Stimulated activated naive CD8-positive, alpha-beta T cell treated with anti-CD3 and anti-CD28 coated beads, Interleukin-15, Interleukin-2, amounts not matched to agents 100 U/mL and 50 U/mL, for 24 hours (primary cell): ENCODE measurements around the gene RDX.
"Not testable (repeated sequence)": the region's sequence is repeated elsewhere in the genome, so short reads cannot be mapped to it uniquely, and the experiment has no call there.

Experiments
- ATAC-seq: fragments of 150-1000 bp; cut with Tn5 transposase; one replicate; pipeline ENCODE4 v1.10.0; 2021
- DNase-seq: peaks from one replicate; pipeline ENCODE4 v3.0.0; 2021

Gene RDX

DNA sequence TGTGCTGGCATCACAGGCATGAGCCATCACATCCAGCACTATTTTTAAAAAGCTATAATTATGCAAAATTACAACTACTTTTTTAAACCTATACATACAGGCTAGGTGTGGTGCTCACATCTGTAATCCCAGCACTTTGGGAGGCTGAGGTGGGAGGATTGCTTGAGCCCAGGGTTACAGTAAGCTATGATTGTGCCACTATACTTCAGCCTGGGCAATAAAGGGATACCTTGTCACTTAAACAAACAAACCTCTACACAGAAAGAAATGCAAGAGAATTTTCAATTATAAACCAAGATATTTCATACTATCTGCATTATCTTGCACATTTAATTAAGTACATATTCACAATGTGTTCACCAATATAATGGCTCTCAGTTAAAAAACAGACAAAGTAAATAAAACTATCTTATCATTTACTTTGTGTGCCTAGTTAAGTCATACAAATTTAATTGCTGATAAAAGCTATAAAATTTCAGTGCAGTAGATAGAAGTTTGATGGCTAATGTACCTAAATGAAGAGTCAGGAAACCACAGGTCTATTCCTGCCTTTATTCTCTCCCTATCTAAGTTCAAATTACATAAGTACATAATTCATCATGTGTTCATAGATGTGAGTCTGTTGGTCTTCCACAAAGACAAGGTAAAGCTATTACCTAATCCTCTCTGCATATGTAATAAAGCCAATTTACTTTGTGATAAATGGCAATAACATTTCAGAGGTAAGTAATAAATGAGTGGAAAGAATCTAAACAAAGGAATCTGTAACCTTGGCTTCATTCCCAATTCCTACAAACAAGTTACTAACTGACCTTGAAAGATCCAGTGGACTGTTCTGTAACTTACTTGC is 9.0 kb upstream of the RDX start:
- no peak for DNase-seq
- no peak for ATAC-seq

DNA sequence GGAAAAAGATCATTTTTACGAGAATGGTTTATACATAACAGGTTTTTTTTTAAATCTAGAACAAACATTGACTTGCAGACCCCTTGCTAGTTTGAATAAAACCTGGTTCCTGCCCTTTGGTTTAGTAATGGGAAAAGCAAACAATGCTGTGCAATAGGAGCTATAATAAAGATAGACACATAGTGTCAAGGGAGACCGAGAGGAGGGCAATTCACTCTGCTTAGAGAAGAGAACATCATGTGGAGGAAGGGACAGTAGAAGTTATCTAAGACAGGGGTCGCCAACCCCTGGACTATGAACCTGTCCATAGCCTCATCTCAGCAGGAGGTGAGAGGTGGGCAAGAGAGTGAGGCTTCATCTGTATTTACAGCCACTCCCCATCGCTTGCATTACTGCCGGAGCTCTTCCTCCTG is 7.0 kb upstream of the RDX start:
- DNase-seq = no peak

DNA sequence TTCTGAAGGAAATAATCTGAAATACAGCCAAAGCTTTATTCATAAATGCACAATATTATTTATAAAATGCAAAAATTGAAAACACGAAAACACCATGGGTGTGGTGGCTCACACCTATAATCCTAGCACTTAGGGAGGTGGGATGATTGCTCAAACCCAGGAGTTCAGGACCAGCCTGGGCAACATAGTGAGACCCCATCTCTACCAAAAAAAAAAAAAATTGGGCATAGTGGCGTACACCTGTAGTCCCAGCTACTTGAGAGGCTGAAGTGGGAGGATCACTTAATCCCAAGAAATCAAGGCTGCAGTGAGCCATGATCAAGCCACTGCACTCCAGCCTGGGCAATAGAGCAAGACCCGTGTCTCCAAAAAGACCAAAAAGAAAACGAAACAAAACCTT is 5.2 kb upstream of the RDX start:
- ATAC-seq = no peak

More for the DNA sequence above, 7.0 kb upstream of the RDX start:
- ATAC-seq = no peak

DNA sequence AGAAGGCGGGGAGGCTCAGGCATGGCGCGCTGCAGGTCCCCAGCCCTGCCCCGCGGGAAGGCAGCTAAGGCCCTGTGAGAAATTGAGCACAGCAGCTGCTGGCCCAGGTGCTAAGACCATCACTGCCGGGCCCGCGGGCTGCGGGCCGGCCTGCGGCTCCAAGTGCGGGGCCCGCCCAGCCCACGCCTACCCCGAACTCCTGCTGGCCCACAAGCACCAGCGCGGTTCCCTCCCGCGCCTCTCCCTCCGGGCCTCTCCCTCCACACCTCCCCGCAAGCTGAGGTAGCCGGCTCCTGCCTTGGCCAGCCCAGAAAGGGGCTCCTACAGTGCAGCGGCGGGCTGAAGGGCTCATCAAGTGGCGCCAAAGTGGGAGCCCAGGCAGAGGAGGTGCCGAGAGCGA is 4.6 kb upstream of the RDX start:
- no peak for DNase-seq

More for the DNA sequence above, 5.2 kb upstream of the RDX start:
- DNase-seq = no peak

GRCh38 chr11:110299006-110299785 is 2.8 kb upstream of the RDX start:
- DNase-seq (no peak), ATAC-seq (no peak)

More for the DNA sequence above, 4.6 kb upstream of the RDX start:
- no peak for ATAC-seq

GRCh38 chr11:110298301-110298765 is 1.9 kb upstream of the RDX start:
- ATAC-seq (no peak), DNase-seq (no peak)

DNA sequence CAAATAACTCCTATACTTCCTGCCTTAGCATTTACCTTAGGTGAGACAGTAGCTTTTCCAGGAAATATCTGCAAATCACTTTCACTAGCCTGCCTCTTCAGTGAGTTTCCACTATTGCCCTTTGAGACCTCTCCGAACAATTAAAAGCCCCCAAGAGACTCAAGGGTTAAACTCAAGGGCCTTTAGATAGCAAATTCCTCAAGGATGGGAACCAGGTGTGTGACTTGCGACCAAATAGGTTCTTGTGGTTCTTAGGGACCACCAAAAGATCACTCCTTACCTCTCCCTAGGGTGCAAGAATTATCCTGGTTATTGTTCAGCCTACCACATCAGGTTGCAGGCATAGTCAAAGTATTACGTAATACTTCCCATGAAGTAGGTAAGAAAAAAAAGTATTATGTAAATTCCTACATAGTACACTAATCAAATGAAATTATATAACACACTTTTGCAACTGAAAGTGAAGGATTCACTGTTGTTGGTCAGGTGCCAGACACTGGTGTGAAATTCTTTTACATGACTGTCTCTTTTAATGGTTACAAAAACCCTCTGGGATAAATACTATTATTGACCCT is 1.4 kb upstream of the RDX start:
- no peak for DNase-seq

GRCh38 chr11:110297076-110297725 is 787 bp upstream of the RDX start:
- DNase-seq = no peak
- no peak for ATAC-seq

More for the DNA sequence above, 1.4 kb upstream of the RDX start:
- ATAC-seq = no peak

DNA sequence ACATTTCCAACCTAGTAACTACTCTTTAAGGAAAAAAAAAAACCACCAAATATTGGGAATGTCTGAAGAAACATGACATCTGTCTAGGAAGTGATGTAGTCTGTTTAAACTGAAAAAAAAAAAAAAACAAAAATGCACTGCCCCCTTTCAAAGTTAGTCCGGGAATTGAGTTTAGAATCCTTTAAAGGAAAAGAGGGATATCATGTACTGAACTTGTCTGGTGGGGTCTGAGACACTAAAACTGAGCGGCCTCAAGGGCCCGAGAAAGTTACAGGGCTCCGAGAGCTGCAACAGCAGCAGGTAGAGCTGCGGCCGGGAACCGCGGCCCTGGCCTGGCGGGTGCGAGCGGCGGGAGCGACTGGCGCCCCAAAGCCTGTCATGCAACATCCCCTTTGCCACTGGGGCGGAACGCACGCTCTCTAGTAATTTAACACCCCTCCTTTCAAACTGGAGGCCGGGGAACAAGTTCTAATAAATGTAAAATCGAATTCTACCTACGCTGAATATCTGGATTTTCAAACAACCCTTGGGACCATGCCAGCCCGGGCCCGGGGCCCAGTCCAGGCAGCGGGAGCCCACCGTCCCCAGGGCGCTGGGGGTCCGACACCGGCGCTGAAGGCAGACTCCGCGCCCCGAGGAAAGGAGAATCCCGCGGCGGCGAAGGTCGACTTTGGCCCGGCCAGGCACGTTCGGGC is 736 bp downstream of the RDX start:
- DNase-seq (peak; percentile 67), ATAC-seq (peak; percentile 63)

DNA sequence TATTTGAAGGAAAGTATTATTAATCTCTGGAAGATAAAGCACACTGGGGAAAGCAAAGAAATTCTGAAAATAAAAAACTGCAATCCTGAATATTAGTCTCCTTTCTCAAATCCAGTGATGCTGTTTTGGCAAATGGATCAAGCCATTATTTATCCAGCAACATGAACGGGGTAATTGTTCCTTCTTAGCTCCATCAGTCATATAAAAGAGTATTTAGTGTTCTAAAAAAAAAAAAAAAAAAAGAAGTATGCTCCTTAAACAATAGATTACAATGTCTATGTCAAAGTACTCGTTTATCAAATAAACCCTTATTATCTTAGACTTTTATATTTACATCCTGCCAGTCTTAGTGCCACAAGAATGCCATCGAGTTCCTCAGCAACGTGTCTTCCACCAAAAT is 1.3 kb downstream of the RDX start:
- ATAC-seq = no peak
- no peak for DNase-seq

DNA sequence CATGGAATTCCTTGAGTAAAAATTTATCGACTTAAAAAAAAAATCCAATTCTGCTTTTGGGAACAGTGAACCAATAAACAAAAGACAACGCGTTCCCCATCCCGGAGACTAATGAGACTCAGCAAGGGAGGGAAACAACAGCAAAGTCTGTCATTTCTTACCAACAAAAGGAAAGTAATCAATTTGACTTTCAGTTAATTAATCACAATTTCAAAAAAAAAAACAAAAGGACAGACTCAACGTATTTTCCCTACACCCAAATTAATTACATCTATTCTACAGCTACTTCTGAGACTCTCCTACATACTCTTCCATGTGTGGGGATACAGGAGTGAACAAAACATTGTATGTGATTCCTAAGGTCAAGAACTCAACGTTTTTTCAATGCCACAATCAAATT is 1.9 kb downstream of the RDX start:
- no peak for DNase-seq
- no peak for ATAC-seq

DNA sequence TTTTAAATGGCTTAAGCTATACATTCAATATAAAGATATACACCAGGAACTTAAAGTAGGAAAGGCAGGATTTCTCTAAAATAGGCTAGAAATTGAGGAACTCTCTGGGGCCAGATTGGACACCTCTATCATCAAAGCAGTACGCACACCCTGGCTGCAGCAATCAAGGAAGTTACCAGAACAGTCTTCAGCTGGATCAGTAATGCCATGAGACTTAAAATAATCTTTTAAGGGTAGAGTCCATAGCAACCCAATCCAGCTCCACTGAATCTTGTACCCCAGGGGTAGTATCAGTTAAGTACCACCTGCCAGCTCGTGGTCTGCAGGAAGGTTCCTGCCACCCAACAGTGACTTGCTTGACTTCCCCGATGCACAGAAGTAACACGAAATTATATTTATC is 3.0 kb downstream of the RDX start:
- ATAC-seq (no peak), DNase-seq (no peak)

GRCh38 chr11:110292146-110292545 is 4.3 kb downstream of the RDX start:
- DNase-seq, ATAC-seq: not testable (repeated sequence)

GRCh38 chr11:110290591-110291334 is 5.7 kb downstream of the RDX start:
- ATAC-seq = no peak
- DNase-seq = no peak

GRCh38 chr11:110289472-110289871 is 6.9 kb downstream of the RDX start:
- no peak for DNase-seq
- no peak for ATAC-seq

DNA sequence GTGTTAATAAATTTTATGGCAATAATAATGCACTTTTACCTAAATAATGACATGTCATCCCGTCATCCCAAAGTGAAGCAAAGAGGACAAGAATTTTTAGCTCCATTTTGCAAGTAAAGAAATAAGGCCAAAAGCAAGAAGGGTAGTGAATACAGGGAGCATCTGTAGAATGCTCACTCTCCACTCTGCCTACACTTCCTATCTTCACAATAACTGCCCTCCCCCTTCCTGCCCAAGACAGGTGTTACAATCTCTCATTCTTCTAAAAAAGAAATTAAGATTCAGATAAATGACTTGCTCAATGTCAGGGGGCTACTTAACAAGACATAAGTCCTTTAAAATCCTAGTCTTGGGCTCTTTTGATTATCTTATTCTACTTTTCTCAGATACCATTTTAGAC is 8.9 kb downstream of the RDX start:
- ATAC-seq (no peak), DNase-seq (no peak)

DNA sequence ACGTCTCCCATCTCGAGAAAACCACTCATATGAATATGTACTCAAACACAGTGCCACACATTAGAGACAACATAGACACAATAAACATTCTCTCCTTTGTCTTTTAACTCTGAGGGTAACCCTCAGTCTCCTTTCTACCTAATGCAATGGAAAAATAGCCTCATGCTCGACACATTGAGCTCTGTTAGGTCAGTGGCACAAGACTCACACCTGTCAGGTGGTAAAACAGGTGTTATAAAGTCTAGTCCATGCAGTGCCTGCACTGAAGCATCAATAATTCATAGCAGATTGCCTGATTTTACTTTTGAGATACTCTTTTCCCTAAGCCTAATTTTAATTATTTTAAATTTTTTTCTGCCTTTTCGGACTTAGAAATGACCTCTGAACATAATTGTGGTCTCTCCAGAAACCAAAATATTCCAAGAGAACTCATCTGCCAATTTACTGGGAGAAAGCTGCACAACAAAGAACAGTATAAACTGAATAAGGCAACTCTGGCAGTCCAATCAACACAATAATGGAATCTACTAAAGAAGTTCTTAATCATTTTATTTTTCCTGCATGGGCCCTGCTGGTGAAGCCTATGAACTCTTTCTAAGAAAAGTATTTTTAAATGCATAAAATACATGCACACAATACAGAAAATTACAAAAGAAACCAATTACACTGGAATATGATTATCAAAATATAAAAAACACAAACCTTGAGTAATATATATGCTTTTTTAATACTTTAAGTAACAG is 9.9 kb downstream of the RDX start:
- no peak for ATAC-seq
- no peak for DNase-seq

DNA sequence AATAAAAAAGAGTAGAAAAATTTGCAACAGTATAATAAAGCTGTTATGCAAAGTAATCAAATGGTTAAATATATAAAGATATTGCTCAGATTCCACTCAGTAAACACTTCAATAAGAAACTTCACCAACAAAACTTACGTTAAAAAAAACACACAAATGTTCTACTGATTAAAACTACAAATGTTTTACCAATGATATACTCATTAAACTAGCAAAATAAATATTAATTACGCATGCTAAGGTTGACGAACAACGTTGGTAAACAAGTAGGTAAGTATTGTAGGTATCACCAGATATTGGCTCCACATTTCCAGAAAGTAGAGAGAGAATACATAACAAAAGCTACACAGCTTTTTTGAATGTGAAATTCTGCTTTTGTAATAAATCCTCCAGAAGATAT is 12.6 kb downstream of the RDX start:
- DNase-seq = no peak
- ATAC-seq = no peak

- DNase-seq, ATAC-seq: not testable (repeated sequence)
Measured at GRCh38 chr11:110280595-110280994, 15.8 kb downstream of the RDX start.

- no peak for ATAC-seq
- no peak for DNase-seq
Measured at GRCh38 chr11:110279881-110280280, 16.5 kb downstream of the RDX start.
